HTERT RPE-1 (cell line): ENCODE data around the gene UBE2O.
"Not testable (repeated sequence)": the region's sequence is repeated elsewhere in the genome, so short reads cannot be mapped to it uniquely, and the experiment has no call there.

Experiments used
- in situ Hi-C: fragments of 300-500 bp; cut with MboI; formaldehyde crosslinking; loops from 4 replicates; pipeline ENCODE4 v1.14.3; 2020; ENCODE audit warnings: low sequenced_read_pairs

Gene UBE2O

GRCh38 chr17:76356803-76357456 lies 96.0 kb downstream of the UBE2O start:
- in situ Hi-C loops, result no loop called here

- in situ Hi-C loops, result no loop called here
Measured at GRCh38 chr17:76354747-76355310, 98.1 kb downstream of the UBE2O start.

GRCh38 chr17:76354317-76354729 lies 98.6 kb downstream of the UBE2O start:
- in situ Hi-C loops, result no loop called here

- in situ Hi-C loops, result no loop called here
Measured at GRCh38 chr17:76353599-76354316, 99.2 kb downstream of the UBE2O start, which contains the start of gene PRPSAP1. Gene PRPSAP1 (minus strand): TSS chr17:76353916. CDS start chr17:76353703, 213 bp downstream.

GRCh38 chr17:76353004-76353598 lies 99.9 kb downstream of the UBE2O start:
- in situ Hi-C loops, result no loop called here

GRCh38 chr17:76351526-76352071 lies 101.4 kb downstream of the UBE2O start:
- in situ Hi-C loops, result no loop called here

GRCh38 chr17:76350463-76350862 lies 102.5 kb downstream of the UBE2O start:
- in situ Hi-C loops, result no loop called here

GRCh38 chr17:76346936-76347335 lies 106.0 kb downstream of the UBE2O start:
- in situ Hi-C loops, result not testable (repeated sequence)

GRCh38 chr17:76345377-76345974 lies 107.5 kb downstream of the UBE2O start:
- in situ Hi-C loops, result no loop called here

- in situ Hi-C loops, result no loop called here
Measured at GRCh38 chr17:76343106-76343505, 109.8 kb downstream of the UBE2O start.

- in situ Hi-C loops, result no loop called here
Measured at GRCh38 chr17:76341301-76341700, 111.7 kb downstream of the UBE2O start.
